Sigmoid colon (tissue), 7 donors: ENCODE results near the gene RNASE3. TPM values are rescaled to one million over a fixed set of nuclear protein-coding genes. Genes with fewer than 3 reads are reported as not detected.
"Not testable (repeated sequence)": the region's sequence is repeated elsewhere in the genome, so short reads cannot be mapped to it uniquely, and the experiment has no call there.

ENCODE experiments used
- DNase-seq: peaks from one replicate; pipeline ENCODE4 v3.0.0-alpha.2; 2019
- H3K27ac ChIP-seq, 4 donors: fragments of 200-600 bp; sonication (generic); one replicate each; pipeline ENCODE4 v1.5.1; 2016 to 2019; ENCODE audit warnings: mild to moderate bottlenecking in 1 of 4
- H3K27me3 ChIP-seq, 3 donors: fragments of 200-600 bp; sonication (generic); one replicate each; pipeline ENCODE4 v1.5.1; 2019; ENCODE audit warnings: mild to moderate bottlenecking in 1 of 3
- H3K36me3 ChIP-seq, 4 donors: fragments of 200-600 bp; sonication (generic); one replicate each; pipeline ENCODE4 v1.5.1; 2016 to 2019
- H3K4me1 ChIP-seq, 4 donors: fragments of 200-600 bp; sonication (generic); one replicate each; pipeline ENCODE4 v1.5.1; 2017 to 2019
- H3K4me3 ChIP-seq, 4 donors: fragments of 200-600 bp; sonication (generic); one replicate each; pipeline ENCODE4 v1.5.1; 2017 to 2019; ENCODE audit warnings: mild to moderate bottlenecking in 2 of 4, moderate library complexity in 1 of 4
- H3K9me3 ChIP-seq, 4 donors: fragments of 200-600 bp in 3 of 4; sonication (generic) in 3 of 4; one replicate each; pipeline versions ENCODE4 v1.5.1 to v1.6.1; 2013 to 2019
- CTCF ChIP-seq, 4 experiments: fragments of 450-650 bp in 3 of 4; fragments of 200-600 bp in 1 of 4; IDR thresholded peaks; one replicate each; pipeline ENCODE4 v1.5.1; 2016 to 2019; ENCODE audit warnings: antibody characterized with exemption in 4 of 4, mild to moderate bottlenecking in 3 of 4, moderate library complexity in 2 of 4
- EP300 ChIP-seq, 4 donors: sonication (generic); formaldehyde crosslinking; IDR thresholded peaks; one replicate each; pipeline ENCODE4 v1.6.1; 2017; ENCODE audit warnings: antibody characterized with exemption in 4 of 4
- POLR2A ChIP-seq, 2 donors: fragments of 450-650 bp; IDR thresholded peaks; one replicate each; pipeline ENCODE4 v1.6.1; 2016; ENCODE audit warnings: antibody characterized with exemption in 2 of 2, mild to moderate bottlenecking in 2 of 2, moderate library complexity in 2 of 2
- POLR2AphosphoS5 ChIP-seq, 4 donors: sonication (generic); formaldehyde crosslinking; IDR thresholded peaks; one replicate each; pipeline ENCODE4 v1.6.1; 2017; ENCODE audit warnings: antibody characterized with exemption in 4 of 4
- WGBS, 2 donors: extraction: QIAGEN DNeasy Blood & Tissue Kit; methylation state at CpG; one replicate each; pipeline ENCODE4 v1.1.7; 2013; 5-methylcytosine and 5-hydroxymethylcytosine counted together
- intact Hi-C: fragments of 100-400 bp; cut with DNase I; formaldehyde crosslinking; loops from one replicate; pipeline ENCODE4 v1.15.1; 2023
- polyA plus RNA-seq, 3 donors: library from polyadenylated mRNA; stranded (reverse); fragments of 200-250 nt; gene quantifications; one replicate each; pipeline ENCODE4 v1.2.3, GENCODE V29; 2013
- total RNA-seq, 4 donors: library from RNA; depleted of rRNA; stranded (reverse); fragments of >200 nt; gene quantifications; one replicate each; pipeline ENCODE4 v1.1.0, GENCODE V29; 2016
- donor health status: healthy with polysubstance abuse.
- donor health status: Bipolar disorder and iron deficiency.
- donor health status: healthy.

RNASE3 gene
- total and polyA plus RNA-seq, 7 donors: 2.6 TPM; not detected in 6

GRCh38 chr14:20866963-20867362, 24.2 kb upstream of the RNASE3 start:
- intact Hi-C loops: no loop called here
- no peaks in the 10 kb centered on the region for H3K9me3 ChIP-seq
- H3K36me3 ChIP-seq: no peaks in the 10 kb centered on the region
- no peaks in the 10 kb centered on the region for H3K27me3 ChIP-seq
- no peak for TF ChIP-seq POLR2A (IDR thresholded peaks at IDR 0.05)
- no peaks in the 10 kb centered on the region for H3K4me1 ChIP-seq
- DNase-seq: no peak
- 12 to 16% methylated on average over 2 of the region's 2 CpGs for WGBS, 2 donors
- no peak overlapping the region for H3K4me3 ChIP-seq
- no peak overlapping the region for H3K27ac ChIP-seq

GRCh38 chr14:20873370-20874177, 17.6 kb upstream of the RNASE3 start:
- Histone ChIP-seq H3K27me3 (no peaks in the 10 kb centered on the region), H3K36me3 (no peaks in the 10 kb centered on the region), H3K4me1 (no peaks in the 10 kb centered on the region), H3K4me3 (peak overlapping the region in 1 of 4 donors; percentile 3), H3K9me3 (no peaks in the 10 kb centered on the region), H3K27ac (no peak overlapping the region)
- WGBS, 2 donors: 27 to 54% methylated on average over 26 of the region's 26 CpGs
- DNase-seq: peak; percentile 84
- TF ChIP-seq CTCF (IDR thresholded peaks at IDR 0.05): peak in 3 of 4 experiments; percentile 7 to 58 (median 26)
- TF ChIP-seq POLR2AphosphoS5 (IDR thresholded peaks at IDR 0.05): no peak
- intact Hi-C loops: no loop called here

GRCh38 chr14:20877016-20877415, 14.2 kb upstream of the RNASE3 start:
- Histone ChIP-seq H3K27ac (no peak overlapping the region), H3K36me3 (no peaks in the 10 kb centered on the region), H3K9me3 (no peaks in the 10 kb centered on the region), H3K4me3 (no peak overlapping the region), H3K4me1 (no peaks in the 10 kb centered on the region), H3K27me3 (no peaks in the 10 kb centered on the region)
- no peak for DNase-seq
- intact Hi-C loops: loop anchor here (5.0 kb wide), 1 partner anchor 85 kb away; no protein-coding TSS in a partner anchor
- TF ChIP-seq CTCF (IDR thresholded peaks at IDR 0.05): no peak
- no peak for TF ChIP-seq POLR2A (IDR thresholded peaks at IDR 0.05)
- no peak for TF ChIP-seq EP300 (IDR thresholded peaks at IDR 0.05)
- no peak for TF ChIP-seq POLR2AphosphoS5 (IDR thresholded peaks at IDR 0.05)

- TF ChIP-seq CTCF (IDR thresholded peaks at IDR 0.05): no peak
- TF ChIP-seq POLR2A (IDR thresholded peaks at IDR 0.05): no peak
- no peak for TF ChIP-seq EP300 (IDR thresholded peaks at IDR 0.05)
- no peak for TF ChIP-seq POLR2AphosphoS5 (IDR thresholded peaks at IDR 0.05)
- intact Hi-C loops: loop anchor here (5.0 kb wide), 1 partner anchor 84 kb away; no protein-coding TSS in a partner anchor
- H3K4me1 ChIP-seq: no peaks in the 10 kb centered on the region
- no peak for DNase-seq
- H3K9me3 ChIP-seq: no peaks in the 10 kb centered on the region
- no peaks in the 10 kb centered on the region for H3K36me3 ChIP-seq
- no peaks in the 10 kb centered on the region for H3K27me3 ChIP-seq
- WGBS, 2 donors: 81 to 89% methylated on average over 3 of the region's 3 CpGs
- no peak overlapping the region for H3K27ac ChIP-seq
- H3K4me3 ChIP-seq: no peak overlapping the region
Measured at GRCh38 chr14:20878695-20879094, 12.5 kb upstream of the RNASE3 start.

GRCh38 chr14:20881229-20881628, 10.0 kb upstream of the RNASE3 start:
- H3K9me3 ChIP-seq, H3K36me3 ChIP-seq, DNase-seq, H3K4me1 ChIP-seq, intact Hi-C loops, H3K27me3 ChIP-seq, H3K4me3 ChIP-seq, H3K27ac ChIP-seq: not testable (repeated sequence)
- 42 to 54% methylated on average over 5 of the region's 5 CpGs for WGBS, 2 donors

GRCh38 chr14:20882787-20883186, 8.4 kb upstream of the RNASE3 start:
- H3K27me3 ChIP-seq, H3K9me3 ChIP-seq, DNase-seq, H3K27ac ChIP-seq, H3K4me3 ChIP-seq, H3K4me1 ChIP-seq, intact Hi-C loops, H3K36me3 ChIP-seq: not testable (repeated sequence)
- WGBS, 2 donors: 86% methylated on average over 6 of the region's 10 CpGs; no CpG with 5 or more reads in 1 of the 2 donors

GRCh38 chr14:20888411-20888810, 2.8 kb upstream of the RNASE3 start:
- H3K27ac ChIP-seq, H3K4me1 ChIP-seq, H3K36me3 ChIP-seq, DNase-seq, H3K27me3 ChIP-seq, H3K9me3 ChIP-seq, H3K4me3 ChIP-seq, intact Hi-C loops: not testable (repeated sequence)
- 79 to 90% methylated on average over 5 of the region's 5 CpGs for WGBS, 2 donors

GRCh38 chr14:20895322-20895721, 4.1 kb downstream of the RNASE3 start:
- H3K27ac ChIP-seq, H3K4me3 ChIP-seq, intact Hi-C loops, H3K36me3 ChIP-seq, H3K4me1 ChIP-seq, DNase-seq, H3K27me3 ChIP-seq, H3K9me3 ChIP-seq: not testable (repeated sequence)
- 87 to 88% methylated on average over 1 of the region's 1 CpG for WGBS, 2 donors
